AG04450 (cell line): ENCODE data around the gene PPFIBP2. TPM values are rescaled to one million over a fixed set of nuclear protein-coding genes. Genes with fewer than 3 reads are reported as not detected.

Source experiments
- CTCF ChIA-PET: fragments of 300-600, 350-600 bp; formaldehyde crosslinking; extraction: SDS; loops from one replicate; lab custom pipeline; 2022; ENCODE audit warnings: antibody characterized with exemption, inconsistent platforms; lab: Charles Lee
- POLR2A ChIA-PET: fragments of 350-600 bp; formaldehyde crosslinking; extraction: SDS; loops from one replicate; lab custom pipeline; 2021; ENCODE audit warnings: antibody characterized with exemption, inconsistent platforms; lab: Yijun Ruan, JAX
- DNase-seq: peaks from one replicate; pipeline ENCODE4 v3.0.0-alpha.2; 2011; ENCODE audit warnings: low read depth, low spot score
- H3K27ac ChIP-seq: one replicate; pipeline ENCODE4 v1.5.1; 2012; ENCODE audit warnings: low read depth, low read length, control low read depth
- H3K27me3 ChIP-seq: one replicate; pipeline ENCODE4 v1.6.0; 2012; ENCODE audit warnings: low read length; ENCODE audit not compliant: control insufficient read depth, insufficient read depth
- H3K4me3 ChIP-seq: 2 replicates; pipeline ENCODE4 v1.5.1; 2011; ENCODE audit warnings: mild to moderate bottlenecking, low read depth, low read length, control low read depth
- H3K9me3 ChIP-seq: 2 replicates; pipeline ENCODE4 v1.5.1; 2012; ENCODE audit warnings: low read length; ENCODE audit not compliant: control insufficient read depth, insufficient read depth
- polyA plus RNA-seq: library from polyadenylated mRNA; depleted of rRNA; stranded (reverse); fragments of >200 nt; gene quantifications from 2 replicates; pipeline ENCODE4 v1.2.3, GENCODE V29; 2011
- TF ChIP-seq, protein P1 (sequence below): IDR thresholded peaks from 2 replicates; pipeline ENCODE4 v1.5.1; 2011; ENCODE audit warnings: low read depth, low read length, control low read depth, inconsistent platforms

The PPFIBP2 gene
- polyA plus RNA-seq, 1 experiment = 4.1 TPM

DNA sequence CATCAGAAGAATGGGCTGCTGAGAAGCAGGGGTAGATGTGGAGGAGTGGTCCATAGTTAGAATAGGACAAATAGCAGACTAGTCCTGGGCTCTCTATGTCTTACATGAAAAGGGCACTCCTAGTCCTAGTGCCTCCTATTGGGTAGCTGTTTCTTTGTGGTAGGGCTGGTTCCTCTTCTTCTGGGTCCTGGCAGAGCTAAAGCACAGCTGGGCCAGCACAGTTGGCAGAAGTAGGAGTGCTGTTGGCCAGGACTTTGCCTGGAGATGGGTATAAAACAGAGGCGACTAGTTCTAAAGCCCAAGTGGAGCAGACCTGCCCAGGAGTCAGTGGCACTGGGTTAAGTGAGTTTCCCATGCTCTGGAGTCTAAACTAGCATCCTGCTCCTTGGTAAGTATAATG is 55.2 kb downstream of the PPFIBP2 start:
- H3K9me3 ChIP-seq = no peaks in the 10 kb centered on the region
- H3K27me3 ChIP-seq = peaks cover 9% of the 10 kb centered on the region
- ChIA-PET POLR2A (no interaction called here), CTCF (interaction anchor here (0.6 to 10.4 kb wide), 3 partner anchors 85 to 126 kb away, joined by 3 to 184 read pairs (median 6); no protein-coding TSS in a partner anchor)
- H3K4me3 ChIP-seq = no peak overlapping the region
- TF ChIP-seq, protein P1, sequence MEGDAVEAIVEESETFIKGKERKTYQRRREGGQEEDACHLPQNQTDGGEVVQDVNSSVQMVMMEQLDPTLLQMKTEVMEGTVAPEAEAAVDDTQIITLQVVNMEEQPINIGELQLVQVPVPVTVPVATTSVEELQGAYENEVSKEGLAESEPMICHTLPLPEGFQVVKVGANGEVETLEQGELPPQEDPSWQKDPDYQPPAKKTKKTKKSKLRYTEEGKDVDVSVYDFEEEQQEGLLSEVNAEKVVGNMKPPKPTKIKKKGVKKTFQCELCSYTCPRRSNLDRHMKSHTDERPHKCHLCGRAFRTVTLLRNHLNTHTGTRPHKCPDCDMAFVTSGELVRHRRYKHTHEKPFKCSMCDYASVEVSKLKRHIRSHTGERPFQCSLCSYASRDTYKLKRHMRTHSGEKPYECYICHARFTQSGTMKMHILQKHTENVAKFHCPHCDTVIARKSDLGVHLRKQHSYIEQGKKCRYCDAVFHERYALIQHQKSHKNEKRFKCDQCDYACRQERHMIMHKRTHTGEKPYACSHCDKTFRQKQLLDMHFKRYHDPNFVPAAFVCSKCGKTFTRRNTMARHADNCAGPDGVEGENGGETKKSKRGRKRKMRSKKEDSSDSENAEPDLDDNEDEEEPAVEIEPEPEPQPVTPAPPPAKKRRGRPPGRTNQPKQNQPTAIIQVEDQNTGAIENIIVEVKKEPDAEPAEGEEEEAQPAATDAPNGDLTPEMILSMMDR = no peak
- DNase-seq = no peak
- H3K27ac ChIP-seq = no peak overlapping the region

DNA sequence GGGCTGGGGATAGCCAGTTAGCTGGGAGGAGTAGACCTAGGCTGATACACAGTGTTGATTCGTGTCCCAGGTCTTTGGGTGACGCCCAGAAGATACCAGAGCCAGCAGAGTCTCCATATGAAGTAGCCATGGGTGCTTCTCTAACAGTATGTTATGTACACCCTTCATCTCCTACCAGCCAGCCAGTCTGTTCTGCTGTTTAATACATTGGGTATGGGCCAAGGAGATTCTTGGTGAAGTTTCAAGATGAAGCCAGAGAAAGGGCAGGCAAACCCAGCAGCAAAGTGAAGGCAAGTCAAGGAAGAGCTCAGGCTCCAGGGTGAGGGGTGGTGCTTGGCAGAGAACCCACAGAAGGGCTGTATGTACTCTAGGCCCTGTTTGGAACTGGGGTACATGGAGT is 56.4 kb downstream of the PPFIBP2 start:
- Histone ChIP-seq H3K9me3 (no peaks in the 10 kb centered on the region), H3K27ac (no peak overlapping the region), H3K4me3 (no peak overlapping the region), H3K27me3 (peaks cover 9% of the 10 kb centered on the region)
- TF ChIP-seq, protein P1 = no peak
- DNase-seq = no peak
- CTCF ChIA-PET = interaction anchor here (1.4 to 10.4 kb wide), 12 partner anchors 10 to 386 kb away, joined by 3 to 184 read pairs (median 25); no protein-coding TSS in a partner anchor
- POLR2A ChIA-PET = no interaction called here

DNA sequence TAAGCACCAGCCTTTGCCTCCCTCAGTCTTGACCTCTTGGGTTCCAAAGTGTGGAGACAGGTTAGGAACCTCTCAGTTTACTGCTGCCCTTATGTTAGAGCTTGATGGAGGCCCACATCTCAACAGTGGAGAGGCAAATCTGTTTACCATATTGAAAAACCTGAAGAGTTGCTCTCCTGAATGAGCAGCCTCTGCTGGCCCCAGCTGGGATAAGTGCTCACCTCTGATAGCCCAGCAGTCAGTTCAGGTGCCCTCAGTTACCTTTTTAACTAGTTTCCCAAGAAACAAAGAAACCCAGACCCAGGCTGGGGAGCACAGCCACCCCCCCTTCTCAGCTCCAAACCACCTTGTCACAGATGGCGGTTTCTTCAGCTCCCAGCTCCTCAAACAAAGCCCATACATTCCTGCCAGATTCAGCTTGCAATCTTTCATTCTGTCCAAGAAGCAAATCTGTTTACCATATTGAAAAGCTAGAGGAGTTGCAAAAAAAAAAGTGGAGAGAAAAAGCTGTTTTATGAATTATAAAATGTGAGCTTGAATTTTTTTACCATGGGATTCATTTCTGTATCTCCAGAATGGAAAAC is 57.2 kb downstream of the PPFIBP2 start:
- Histone ChIP-seq H3K27ac (no peak overlapping the region), H3K9me3 (no peaks in the 10 kb centered on the region), H3K4me3 (no peak overlapping the region), H3K27me3 (peaks cover 5% of the 10 kb centered on the region)
- ChIA-PET POLR2A (interaction anchor here (1.5 kb wide), 1 partner anchor 86 kb away, joined by 5 read pairs; no protein-coding TSS in a partner anchor), CTCF (interaction anchor here (0.6 to 10.4 kb wide), 47 partner anchors 8 to 1320 kb away, joined by 3 to 184 read pairs (median 6); partner anchors contain the start of gene PPFIBP2)
- TF ChIP-seq, protein P1 = no peak
- DNase-seq = no peak

DNA sequence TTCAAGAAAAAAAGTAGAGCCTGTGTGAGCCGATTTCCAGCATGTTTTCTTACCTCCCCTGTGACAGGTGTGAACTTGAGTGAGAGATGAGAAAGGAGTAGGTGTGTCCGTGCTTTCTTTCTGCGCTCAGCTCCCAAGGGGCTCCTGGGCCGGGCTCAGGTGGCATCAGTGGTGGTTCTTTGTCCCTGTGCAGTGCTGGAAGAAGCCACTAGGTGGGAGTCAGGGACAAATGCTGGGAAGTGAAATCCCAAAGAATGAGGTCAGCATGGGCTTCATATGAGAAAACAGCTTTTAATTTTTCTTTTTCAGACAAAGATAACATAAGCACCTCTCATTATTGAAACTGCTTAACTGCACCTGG is 57.8 kb downstream of the PPFIBP2 start:
- POLR2A ChIA-PET = interaction anchor here (0.6 to 1.5 kb wide), 2 partner anchors 86 to 296 kb away, joined by 3 to 5 read pairs; no protein-coding TSS in a partner anchor
- H3K27me3 ChIP-seq = peaks cover 5% of the 10 kb centered on the region
- CTCF ChIA-PET = interaction anchor here (0.7 to 10.4 kb wide), 48 partner anchors 8 to 1321 kb away, joined by 3 to 184 read pairs (median 6); partner anchors contain the start of gene PPFIBP2
- no peaks in the 10 kb centered on the region for H3K9me3 ChIP-seq
- no peak overlapping the region for H3K27ac ChIP-seq
- DNase-seq = peak; percentile 46
- no peak overlapping the region for H3K4me3 ChIP-seq
- TF ChIP-seq, protein P1 = peak; percentile 99
